ENCODE results near the gene KAT6B. TPM values are rescaled to one million over a fixed set of nuclear protein-coding genes. Genes with fewer than 3 reads are reported as not detected.

Gene KAT6B
- total RNA-seq, 1 donor from 2014 or later, result 21.3 TPM

DNA sequence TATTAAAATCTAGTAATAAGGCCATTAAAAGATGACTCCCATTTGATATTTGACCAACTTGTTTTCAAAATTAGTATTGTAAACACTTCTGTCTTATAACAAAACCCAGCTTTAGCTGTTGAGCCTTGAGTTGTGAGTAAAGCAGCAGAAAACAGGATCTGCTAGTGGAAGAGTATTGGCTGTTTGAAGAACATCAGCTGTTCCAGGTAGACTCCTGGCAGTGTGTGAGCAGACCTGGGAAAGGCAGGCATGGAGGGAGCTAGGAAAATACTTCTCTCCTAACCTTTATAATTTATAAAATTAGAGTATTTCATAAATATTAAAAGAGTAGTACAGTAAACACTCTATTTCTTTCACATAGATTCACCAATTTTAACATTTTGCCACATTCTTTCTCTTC, 29.0 kb downstream of the KAT6B start:
- Histone ChIP-seq H4K20me1 (ENCODE audit: low read depth) (no peaks in the 10 kb centered on the region), H3K4me2 (no peak overlapping the region), H3K9me3 (ENCODE audit: low read depth) (no peaks in the 10 kb centered on the region), H3K79me2 (ENCODE audit: low read depth) (peaks cover 95% of the 10 kb centered on the region), H2AFZ (replicated peaks) (no peak overlapping the region), H3K9ac (no peak overlapping the region), H3K36me3 (no peaks in the 10 kb centered on the region), H3K27ac (no peak overlapping the region), H3K4me1 (peaks cover 10% of the 10 kb centered on the region), H3K27me3 (no peaks in the 10 kb centered on the region), H3K4me3 (no peak overlapping the region), H3F3A (ENCODE audit: low read depth) (no peaks in the 10 kb centered on the region)
- H3K27ac Mint-ChIP-seq, result no peak overlapping the region
- DNase-seq (ENCODE audit: low spot score), result no peak
- no peak overlapping the region for H3K4me3 Mint-ChIP-seq
- H3K9me3 Mint-ChIP-seq, result peaks cover 5% of the 10 kb centered on the region
- TF ChIP-seq EZH2phosphoT487 (IDR thresholded peaks at IDR 0.05) (no peak), EZH2 (IDR thresholded peaks at IDR 0.05) (no peak)
- TF ChIP-seq, protein P1, sequence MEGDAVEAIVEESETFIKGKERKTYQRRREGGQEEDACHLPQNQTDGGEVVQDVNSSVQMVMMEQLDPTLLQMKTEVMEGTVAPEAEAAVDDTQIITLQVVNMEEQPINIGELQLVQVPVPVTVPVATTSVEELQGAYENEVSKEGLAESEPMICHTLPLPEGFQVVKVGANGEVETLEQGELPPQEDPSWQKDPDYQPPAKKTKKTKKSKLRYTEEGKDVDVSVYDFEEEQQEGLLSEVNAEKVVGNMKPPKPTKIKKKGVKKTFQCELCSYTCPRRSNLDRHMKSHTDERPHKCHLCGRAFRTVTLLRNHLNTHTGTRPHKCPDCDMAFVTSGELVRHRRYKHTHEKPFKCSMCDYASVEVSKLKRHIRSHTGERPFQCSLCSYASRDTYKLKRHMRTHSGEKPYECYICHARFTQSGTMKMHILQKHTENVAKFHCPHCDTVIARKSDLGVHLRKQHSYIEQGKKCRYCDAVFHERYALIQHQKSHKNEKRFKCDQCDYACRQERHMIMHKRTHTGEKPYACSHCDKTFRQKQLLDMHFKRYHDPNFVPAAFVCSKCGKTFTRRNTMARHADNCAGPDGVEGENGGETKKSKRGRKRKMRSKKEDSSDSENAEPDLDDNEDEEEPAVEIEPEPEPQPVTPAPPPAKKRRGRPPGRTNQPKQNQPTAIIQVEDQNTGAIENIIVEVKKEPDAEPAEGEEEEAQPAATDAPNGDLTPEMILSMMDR (IDR thresholded peaks at IDR 0.05), result no peak
- peaks cover 12% of the 10 kb centered on the region for H3K4me1 Mint-ChIP-seq
- peaks cover 14% of the 10 kb centered on the region for H3K36me3 Mint-ChIP-seq
- no peaks in the 10 kb centered on the region for H3K27me3 Mint-ChIP-seq (ENCODE audit: insufficient read depth, low read depth)

- H3K79me2 ChIP-seq (ENCODE audit: low read depth), result peaks cover 86% of the 10 kb centered on the region
Observed at GRCh38 chr10:74856940-74857339, 30.5 kb downstream of the KAT6B start.

GRCh38 chr10:74857586-74857985, 31.2 kb downstream of the KAT6B start:
- H3K79me2 ChIP-seq (ENCODE audit: low read depth), result peaks cover 80% of the 10 kb centered on the region
- no peak overlapping the region for H3K4me3 ChIP-seq
- no peak overlapping the region for H3K27ac Mint-ChIP-seq
- no peak overlapping the region for H3K4me2 ChIP-seq
- H3K4me1 Mint-ChIP-seq, result peaks cover 12% of the 10 kb centered on the region
- H3F3A ChIP-seq (ENCODE audit: low read depth), result peaks cover 4% of the 10 kb centered on the region
- H2AFZ ChIP-seq (replicated peaks), result no peak overlapping the region
- H4K20me1 ChIP-seq (ENCODE audit: low read depth), result no peaks in the 10 kb centered on the region
- no peak for DNase-seq (ENCODE audit: low spot score)
- H3K27ac ChIP-seq, result no peak overlapping the region
- no peaks in the 10 kb centered on the region for H3K9me3 ChIP-seq (ENCODE audit: low read depth)
- no peaks in the 10 kb centered on the region for H3K27me3 ChIP-seq
- H3K36me3 Mint-ChIP-seq, result peaks cover 12% of the 10 kb centered on the region
- H3K36me3 ChIP-seq, result no peaks in the 10 kb centered on the region
- no peak for TF ChIP-seq EZH2phosphoT487 (IDR thresholded peaks at IDR 0.05)
- no peak overlapping the region for H3K4me3 Mint-ChIP-seq
- peaks cover 5% of the 10 kb centered on the region for H3K9me3 Mint-ChIP-seq
- H3K27me3 Mint-ChIP-seq (ENCODE audit: insufficient read depth, low read depth), result no peaks in the 10 kb centered on the region
- peaks cover 15% of the 10 kb centered on the region for H3K4me1 ChIP-seq
- no peak overlapping the region for H3K9ac ChIP-seq

More at GRCh38 chr10:74856940-74857339, 30.5 kb downstream of the KAT6B start:
- H3K27ac ChIP-seq, result no peak overlapping the region
- H3K27ac Mint-ChIP-seq, result no peak overlapping the region
- no peaks in the 10 kb centered on the region for H3K27me3 ChIP-seq
- H3K27me3 Mint-ChIP-seq (ENCODE audit: insufficient read depth, low read depth), result no peaks in the 10 kb centered on the region
- H3K36me3 Mint-ChIP-seq, result peaks cover 14% of the 10 kb centered on the region
- TF ChIP-seq EZH2phosphoT487 (IDR thresholded peaks at IDR 0.05), result no peak
- no peak for TF ChIP-seq EZH2 (IDR thresholded peaks at IDR 0.05)
- TF ChIP-seq, protein P1 (IDR thresholded peaks at IDR 0.05), result no peak
- DNase-seq (ENCODE audit: low spot score), result no peak
- H3K36me3 ChIP-seq, result no peaks in the 10 kb centered on the region
- no peaks in the 10 kb centered on the region for H3K9me3 ChIP-seq (ENCODE audit: low read depth)
- H3K4me3 Mint-ChIP-seq, result no peak overlapping the region
- no peaks in the 10 kb centered on the region for H3F3A ChIP-seq (ENCODE audit: low read depth)
- H3K9me3 Mint-ChIP-seq, result peaks cover 5% of the 10 kb centered on the region
- H3K9ac ChIP-seq, result no peak overlapping the region
- no peak overlapping the region for H3K4me3 ChIP-seq
- peaks cover 12% of the 10 kb centered on the region for H3K4me1 Mint-ChIP-seq
- no peaks in the 10 kb centered on the region for H4K20me1 ChIP-seq (ENCODE audit: low read depth)
- no peak overlapping the region for H2AFZ ChIP-seq (replicated peaks)
- H3K4me2 ChIP-seq, result no peak overlapping the region
- peaks cover 10% of the 10 kb centered on the region for H3K4me1 ChIP-seq

GRCh38 chr10:74859546-74859945, 33.1 kb downstream of the KAT6B start:
- H3K36me3 ChIP-seq, result no peaks in the 10 kb centered on the region
- H3K4me3 ChIP-seq, result no peak overlapping the region
- H3K79me2 ChIP-seq (ENCODE audit: low read depth), result peaks cover 60% of the 10 kb centered on the region
- no peak overlapping the region for H2AFZ ChIP-seq (replicated peaks)
- no peak overlapping the region for H3K27ac Mint-ChIP-seq
- H3K4me3 Mint-ChIP-seq, result no peak overlapping the region
- H3K27ac ChIP-seq, result no peak overlapping the region
- peaks cover 12% of the 10 kb centered on the region for H3K4me1 ChIP-seq
- peaks cover 12% of the 10 kb centered on the region for H3K36me3 Mint-ChIP-seq
- no peak for DNase-seq (ENCODE audit: low spot score)
- no peaks in the 10 kb centered on the region for H3K9me3 ChIP-seq (ENCODE audit: low read depth)
- peaks cover 5% of the 10 kb centered on the region for H3K9me3 Mint-ChIP-seq
- H4K20me1 ChIP-seq (ENCODE audit: low read depth), result no peaks in the 10 kb centered on the region
- no peak overlapping the region for H3K4me2 ChIP-seq
- TF ChIP-seq EZH2 (IDR thresholded peaks at IDR 0.05) (no peak), EZH2phosphoT487 (IDR thresholded peaks at IDR 0.05) (no peak)
- TF ChIP-seq, protein P1 (IDR thresholded peaks at IDR 0.05), result no peak
- no peak overlapping the region for H3K9ac ChIP-seq
- no peaks in the 10 kb centered on the region for H3K27me3 ChIP-seq
- no peaks in the 10 kb centered on the region for H3K27me3 Mint-ChIP-seq (ENCODE audit: insufficient read depth, low read depth)
- H3K4me1 Mint-ChIP-seq, result peaks cover 8% of the 10 kb centered on the region
- peaks cover 4% of the 10 kb centered on the region for H3F3A ChIP-seq (ENCODE audit: low read depth)

All from neural progenitor cell (in vitro differentiated cells).